NCI-H1048 (cell line): Measurements from ENCODE around the gene UBXN1.
"Not testable (repeated sequence)": the region's sequence is repeated elsewhere in the genome, so short reads cannot be mapped to it uniquely, and the experiment has no call there.

Source experiments
- DNase-seq: peaks from one replicate; lab custom pipeline; 2025; lab: John Stamatoyannopoulos, UW

The UBXN1 gene

GRCh38 chr11:62708392-62708791 is 29.5 kb upstream of the UBXN1 start:
- no peak for DNase-seq

- no peak for DNase-seq
These were observed 28.5 kb upstream of the UBXN1 start, which contains the start of the genes BSCL2 and GNG3 for GRCh38 chr11:62707277-62707861. TSS of gene BSCL2 (minus strand) at chr11:62707424. CDS start at chr11:62707195, 229 bp downstream. TSS of gene GNG3 (plus strand) at chr11:62707676. CDS start at chr11:62708296, 620 bp downstream.

GRCh38 chr11:62706850-62707247 is 28.0 kb upstream of the UBXN1 start:
- no peak for DNase-seq

- peak; percentile 88 for DNase-seq
These were observed 27.3 kb upstream of the UBXN1 start for GRCh38 chr11:62705880-62706849.

- no peak for DNase-seq
These were observed 26.5 kb upstream of the UBXN1 start for GRCh38 chr11:62705413-62705812.

GRCh38 chr11:62703921-62704320 is 25.0 kb upstream of the UBXN1 start:
- not testable (repeated sequence) for DNase-seq

GRCh38 chr11:62702246-62702645 is 23.4 kb upstream of the UBXN1 start:
- no peak for DNase-seq

GRCh38 chr11:62694455-62695167 is 15.7 kb upstream of the UBXN1 start:
- DNase-seq, result no peak

GRCh38 chr11:62693624-62694023 is 14.8 kb upstream of the UBXN1 start:
- not testable (repeated sequence) for DNase-seq

- no peak for DNase-seq
These were observed 10.7 kb upstream of the UBXN1 start, which contains the start of gene LRRN4CL for GRCh38 chr11:62689421-62690183. TSS of gene LRRN4CL (minus strand) at chr11:62689530. CDS start at chr11:62688508, 1,022 bp downstream.

- no peak for DNase-seq
These were observed 9.6 kb upstream of the UBXN1 start for GRCh38 chr11:62688491-62688890.

GRCh38 chr11:62687508-62688396 is 8.9 kb upstream of the UBXN1 start:
- DNase-seq, result no peak

- no peak for DNase-seq
These were observed 3.6 kb upstream of the UBXN1 start for GRCh38 chr11:62682518-62682917.

- no peak for DNase-seq
These were observed 2.0 kb upstream of the UBXN1 start for GRCh38 chr11:62680825-62681240.

- DNase-seq, result no peak
These were observed 472 bp downstream of the UBXN1 start for GRCh38 chr11:62678433-62678769.

- DNase-seq, result no peak
These were observed 1.2 kb downstream of the UBXN1 start for GRCh38 chr11:62677714-62678113.

GRCh38 chr11:62677156-62677555 is 1.7 kb downstream of the UBXN1 start:
- DNase-seq, result no peak

GRCh38 chr11:62676698-62677097 is 2.2 kb downstream of the UBXN1 start:
- DNase-seq, result no peak

- not testable (repeated sequence) for DNase-seq
These were observed 3.5 kb downstream of the UBXN1 start for GRCh38 chr11:62675415-62675814.

GRCh38 chr11:62673196-62673525 is 5.7 kb downstream of the UBXN1 start:
- DNase-seq, result no peak
